H1 (cell line): ENCODE results near the gene OSBPL2. TPM values are rescaled to one million over a fixed set of nuclear protein-coding genes. Genes with fewer than 3 reads are reported as not detected.

Source experiments
- CREB1 ChIP-seq: IDR thresholded peaks from 2 replicates; pipeline ENCODE4 v1.6.1; 2012; ENCODE audit warnings: inconsistent platforms
- GTF2F1 ChIP-seq: IDR thresholded peaks from 2 replicates; pipeline ENCODE4 v1.6.1; 2012; ENCODE audit warnings: low read depth, low read length, improper control_type of control experiment, borderline replicate concordance
- KDM5A ChIP-seq: fragments of 200-600 bp; IDR thresholded peaks from 2 replicates; pipeline ENCODE4 v1.7.1; 2012; ENCODE audit warnings: mild to moderate bottlenecking, low read length, inconsistent platforms, mixed read lengths
- RAD21 ChIP-seq, 2 experiments: IDR thresholded peaks in 1 of 2; conservative IDR thresholded peaks in 1 of 2; 2 replicates each; pipeline ENCODE4 v1.6.1; 2011; ENCODE audit warnings: low read depth in 2 of 2, low read length in 2 of 2, improper control_type of control experiment in 1 of 2, inconsistent platforms in 1 of 2, mild to moderate bottlenecking in 1 of 2, moderate library complexity in 1 of 2
- RBBP5 ChIP-seq: IDR thresholded peaks from 2 replicates; pipeline ENCODE4 v1.7.1; 2012; ENCODE audit warnings: low read depth, mild to moderate bottlenecking, inconsistent platforms, low read length, moderate library complexity, borderline replicate concordance
- SIRT6 ChIP-seq: IDR thresholded peaks from one replicate; pipeline ENCODE4 v1.7.1; 2012; ENCODE audit warnings: low read length, inconsistent platforms
- SP4 ChIP-seq: IDR thresholded peaks from 2 replicates; pipeline ENCODE4 v1.6.1; 2012; ENCODE audit warnings: low read length, inconsistent platforms
- TAF1 ChIP-seq: IDR thresholded peaks from 2 replicates; pipeline ENCODE4 v1.6.1; 2011; ENCODE audit warnings: mild to moderate bottlenecking, low read depth, low read length
- TAF7 ChIP-seq: optimal IDR thresholded peaks from 2 replicates; pipeline ENCODE3; 2011; ENCODE audit warnings: low read depth, mild to moderate bottlenecking, inconsistent platforms, low read length, moderate library complexity, borderline replicate concordance
- TBP ChIP-seq: IDR thresholded peaks from 2 replicates; pipeline ENCODE4 v1.6.1; 2011; ENCODE audit warnings: low read depth, low read length, improper control_type of control experiment
- ZNF274 ChIP-seq: IDR thresholded peaks from 2 replicates; pipeline ENCODE4 v1.7.0; 2012; ENCODE audit warnings: low read length, borderline replicate concordance; ENCODE audit errors: extremely low read depth
- polyA plus RNA-seq, 7 experiments: library from polyadenylated mRNA; depleted of rRNA in 3 of 7; stranded (reverse) in 5 of 7; unstranded in 2 of 7; fragments of >200 nt in 5 of 7; fragments of 200-250 nt in 2 of 7; gene quantifications; 1 replicate in 5 of 7; 2 replicates in 1 of 7; 4 replicates in 1 of 7; pipeline versions ENCODE4 v1.2.1 to v1.2.3, GENCODE V29; 2011 to 2013; ENCODE audit warnings: missing spikeins in 2 of 7, mixed read lengths in 2 of 7
- total RNA-seq: library from RNA; stranded (reverse); fragmentation: NEBNext Ultra II Directional; extraction: Animal tissue kit (Norgen Biotek cat#: 25700); gene quantifications from 2 replicates; pipeline ENCODE4 v1.2.1, GENCODE V29; 2021
- TF ChIP-seq, protein P1 (sequence below): fragments of 300-600 bp; sonication (generic); IDR thresholded peaks from 2 replicates; pipeline ENCODE4 v1.7.1; 2012; ENCODE audit warnings: low read length, moderate library complexity, mild to moderate bottlenecking, inconsistent platforms; ENCODE audit not compliant: insufficient replicate concordance

The OSBPL2 gene
- total and polyA plus RNA-seq, 2 of the 8 experiments (the other 6 are each of a cell fraction or from before 2014, with no cell fraction given), result 11.7 to 42.4 TPM

GRCh38 chr20:62196286-62196685 lies 42.0 kb upstream of the OSBPL2 start (continued):
- TF ChIP-seq, protein P1, sequence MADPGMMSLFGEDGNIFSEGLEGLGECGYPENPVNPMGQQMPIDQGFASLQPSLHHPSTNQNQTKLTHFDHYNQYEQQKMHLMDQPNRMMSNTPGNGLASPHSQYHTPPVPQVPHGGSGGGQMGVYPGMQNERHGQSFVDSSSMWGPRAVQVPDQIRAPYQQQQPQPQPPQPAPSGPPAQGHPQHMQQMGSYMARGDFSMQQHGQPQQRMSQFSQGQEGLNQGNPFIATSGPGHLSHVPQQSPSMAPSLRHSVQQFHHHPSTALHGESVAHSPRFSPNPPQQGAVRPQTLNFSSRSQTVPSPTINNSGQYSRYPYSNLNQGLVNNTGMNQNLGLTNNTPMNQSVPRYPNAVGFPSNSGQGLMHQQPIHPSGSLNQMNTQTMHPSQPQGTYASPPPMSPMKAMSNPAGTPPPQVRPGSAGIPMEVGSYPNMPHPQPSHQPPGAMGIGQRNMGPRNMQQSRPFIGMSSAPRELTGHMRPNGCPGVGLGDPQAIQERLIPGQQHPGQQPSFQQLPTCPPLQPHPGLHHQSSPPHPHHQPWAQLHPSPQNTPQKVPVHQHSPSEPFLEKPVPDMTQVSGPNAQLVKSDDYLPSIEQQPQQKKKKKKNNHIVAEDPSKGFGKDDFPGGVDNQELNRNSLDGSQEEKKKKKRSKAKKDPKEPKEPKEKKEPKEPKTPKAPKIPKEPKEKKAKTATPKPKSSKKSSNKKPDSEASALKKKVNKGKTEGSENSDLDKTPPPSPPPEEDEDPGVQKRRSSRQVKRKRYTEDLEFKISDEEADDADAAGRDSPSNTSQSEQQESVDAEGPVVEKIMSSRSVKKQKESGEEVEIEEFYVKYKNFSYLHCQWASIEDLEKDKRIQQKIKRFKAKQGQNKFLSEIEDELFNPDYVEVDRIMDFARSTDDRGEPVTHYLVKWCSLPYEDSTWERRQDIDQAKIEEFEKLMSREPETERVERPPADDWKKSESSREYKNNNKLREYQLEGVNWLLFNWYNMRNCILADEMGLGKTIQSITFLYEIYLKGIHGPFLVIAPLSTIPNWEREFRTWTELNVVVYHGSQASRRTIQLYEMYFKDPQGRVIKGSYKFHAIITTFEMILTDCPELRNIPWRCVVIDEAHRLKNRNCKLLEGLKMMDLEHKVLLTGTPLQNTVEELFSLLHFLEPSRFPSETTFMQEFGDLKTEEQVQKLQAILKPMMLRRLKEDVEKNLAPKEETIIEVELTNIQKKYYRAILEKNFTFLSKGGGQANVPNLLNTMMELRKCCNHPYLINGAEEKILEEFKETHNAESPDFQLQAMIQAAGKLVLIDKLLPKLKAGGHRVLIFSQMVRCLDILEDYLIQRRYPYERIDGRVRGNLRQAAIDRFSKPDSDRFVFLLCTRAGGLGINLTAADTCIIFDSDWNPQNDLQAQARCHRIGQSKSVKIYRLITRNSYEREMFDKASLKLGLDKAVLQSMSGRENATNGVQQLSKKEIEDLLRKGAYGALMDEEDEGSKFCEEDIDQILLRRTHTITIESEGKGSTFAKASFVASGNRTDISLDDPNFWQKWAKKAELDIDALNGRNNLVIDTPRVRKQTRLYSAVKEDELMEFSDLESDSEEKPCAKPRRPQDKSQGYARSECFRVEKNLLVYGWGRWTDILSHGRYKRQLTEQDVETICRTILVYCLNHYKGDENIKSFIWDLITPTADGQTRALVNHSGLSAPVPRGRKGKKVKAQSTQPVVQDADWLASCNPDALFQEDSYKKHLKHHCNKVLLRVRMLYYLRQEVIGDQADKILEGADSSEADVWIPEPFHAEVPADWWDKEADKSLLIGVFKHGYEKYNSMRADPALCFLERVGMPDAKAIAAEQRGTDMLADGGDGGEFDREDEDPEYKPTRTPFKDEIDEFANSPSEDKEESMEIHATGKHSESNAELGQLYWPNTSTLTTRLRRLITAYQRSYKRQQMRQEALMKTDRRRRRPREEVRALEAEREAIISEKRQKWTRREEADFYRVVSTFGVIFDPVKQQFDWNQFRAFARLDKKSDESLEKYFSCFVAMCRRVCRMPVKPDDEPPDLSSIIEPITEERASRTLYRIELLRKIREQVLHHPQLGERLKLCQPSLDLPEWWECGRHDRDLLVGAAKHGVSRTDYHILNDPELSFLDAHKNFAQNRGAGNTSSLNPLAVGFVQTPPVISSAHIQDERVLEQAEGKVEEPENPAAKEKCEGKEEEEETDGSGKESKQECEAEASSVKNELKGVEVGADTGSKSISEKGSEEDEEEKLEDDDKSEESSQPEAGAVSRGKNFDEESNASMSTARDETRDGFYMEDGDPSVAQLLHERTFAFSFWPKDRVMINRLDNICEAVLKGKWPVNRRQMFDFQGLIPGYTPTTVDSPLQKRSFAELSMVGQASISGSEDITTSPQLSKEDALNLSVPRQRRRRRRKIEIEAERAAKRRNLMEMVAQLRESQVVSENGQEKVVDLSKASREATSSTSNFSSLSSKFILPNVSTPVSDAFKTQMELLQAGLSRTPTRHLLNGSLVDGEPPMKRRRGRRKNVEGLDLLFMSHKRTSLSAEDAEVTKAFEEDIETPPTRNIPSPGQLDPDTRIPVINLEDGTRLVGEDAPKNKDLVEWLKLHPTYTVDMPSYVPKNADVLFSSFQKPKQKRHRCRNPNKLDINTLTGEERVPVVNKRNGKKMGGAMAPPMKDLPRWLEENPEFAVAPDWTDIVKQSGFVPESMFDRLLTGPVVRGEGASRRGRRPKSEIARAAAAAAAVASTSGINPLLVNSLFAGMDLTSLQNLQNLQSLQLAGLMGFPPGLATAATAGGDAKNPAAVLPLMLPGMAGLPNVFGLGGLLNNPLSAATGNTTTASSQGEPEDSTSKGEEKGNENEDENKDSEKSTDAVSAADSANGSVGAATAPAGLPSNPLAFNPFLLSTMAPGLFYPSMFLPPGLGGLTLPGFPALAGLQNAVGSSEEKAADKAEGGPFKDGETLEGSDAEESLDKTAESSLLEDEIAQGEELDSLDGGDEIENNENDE, result no peak
- TF ChIP-seq SP4, result no peak
- no peak for TF ChIP-seq TAF7
- no peak for TF ChIP-seq ZNF274
- no peak for TF ChIP-seq TAF1
- TF ChIP-seq CREB1, result no peak
- no peak for TF ChIP-seq TBP
- no peak for TF ChIP-seq KDM5A
- TF ChIP-seq SIRT6, result no peak
- TF ChIP-seq RAD21 (IDR thresholded peaks at IDR 0.05 in 1 of 2, conservative IDR thresholded peaks at IDR 0.05 in 1 of 2; ENCODE audit: low read depth in 2 of 2, low read length in 2 of 2), result no peak
- TF ChIP-seq RBBP5, result no peak
- TF ChIP-seq GTF2F1, result no peak
